Measurements from ENCODE around the gene NCK2. TPM values are rescaled to one million over a fixed set of nuclear protein-coding genes. Genes with fewer than 3 reads are reported as not detected.

Gene NCK2
- total RNA-seq, 4 donors from 2014 or later, result 32.6 to 43.7 (median 38.7) TPM

GRCh38 chr2:105789745-105790460 is 45.2 kb downstream of the NCK2 start:
- DNase-seq (ENCODE audit: low spot score) (no peak), ATAC-seq (ENCODE audit: low FRiP score) (no peak)
- no peak for TF ChIP-seq CTCF (IDR thresholded peaks at IDR 0.05)

GRCh38 chr2:105790461-105791149 is 45.9 kb downstream of the NCK2 start:
- ATAC-seq (ENCODE audit: low FRiP score) (peak; percentile 40), DNase-seq (ENCODE audit: low spot score) (no peak)
- TF ChIP-seq CTCF (IDR thresholded peaks at IDR 0.05), result no peak

- no peak for ATAC-seq (ENCODE audit: low FRiP score)
- DNase-seq (ENCODE audit: low spot score), result no peak
- no peak for TF ChIP-seq CTCF (IDR thresholded peaks at IDR 0.05)
These were observed 46.5 kb downstream of the NCK2 start for GRCh38 chr2:105791229-105791628.

- no peak for DNase-seq (ENCODE audit: low spot score)
- TF ChIP-seq CTCF (IDR thresholded peaks at IDR 0.05), result no peak
- no peak for ATAC-seq (ENCODE audit: low FRiP score)
These were observed 47.8 kb downstream of the NCK2 start for GRCh38 chr2:105792561-105792960.

- DNase-seq (ENCODE audit: low spot score) (no peak), ATAC-seq (ENCODE audit: low FRiP score) (no peak)
- no peak for TF ChIP-seq CTCF (IDR thresholded peaks at IDR 0.05)
These were observed 48.7 kb downstream of the NCK2 start for GRCh38 chr2:105793196-105793975.

GRCh38 chr2:105794926-105795574 is 50.3 kb downstream of the NCK2 start:
- DNase-seq (ENCODE audit: low spot score) (no peak), ATAC-seq (ENCODE audit: low FRiP score) (no peak)
- no peak for TF ChIP-seq CTCF (IDR thresholded peaks at IDR 0.05)
